Kidney (tissue), 14 donors: Measurements from ENCODE around the gene OSBPL10. TPM values are rescaled to one million over a fixed set of nuclear protein-coding genes. Genes with fewer than 3 reads are reported as not detected.

Experiments
- DNase-seq, 5 donors: peaks; one replicate each; pipeline ENCODE4 v3.0.0-alpha.2; 2013 to 2020
- FAIRE-seq: peaks from 2 replicates; lab custom pipeline; 2012; peaks lifted over from hg19 to GRCh38; lab: Jason Lieb, UNC
- H3K27ac ChIP-seq, 2 donors: one replicate each; pipeline ENCODE4 v1.7.0; 2013; ENCODE audit warnings: low read depth in 2 of 2, low read length in 2 of 2, inconsistent platforms in 1 of 2
- H3K27me3 ChIP-seq: one replicate; pipeline ENCODE4 v1.7.1; 2013; ENCODE audit warnings: low read length, inconsistent platforms; ENCODE audit not compliant: control insufficient read depth, insufficient read depth
- H3K36me3 ChIP-seq, 3 donors: one replicate each; pipeline versions ENCODE4 v1.7.0 to v1.7.1; 2013; ENCODE audit warnings: low read length in 3 of 3, control low read depth in 1 of 3, inconsistent platforms in 1 of 3; ENCODE audit not compliant: insufficient read depth in 3 of 3, control insufficient read depth in 2 of 3
- H3K4me1 ChIP-seq, 3 donors: one replicate each; pipeline versions ENCODE4 v1.7.0 to v1.7.1; 2013; ENCODE audit warnings: low read length in 3 of 3, inconsistent platforms in 1 of 3, low read depth in 1 of 3; ENCODE audit not compliant: control insufficient read depth in 2 of 3, insufficient read depth in 2 of 3
- H3K4me3 ChIP-seq, 3 donors: one replicate each; pipeline versions ENCODE4 v1.7.0 to v1.8.1; 2013; ENCODE audit warnings: low read length in 3 of 3, control low read depth in 1 of 3, inconsistent platforms in 1 of 3
- H3K9ac ChIP-seq, 3 donors: one replicate each; pipeline versions ENCODE4 v1.7.0 to v1.7.1; 2013; ENCODE audit warnings: low read length in 3 of 3, control low read depth in 1 of 3, inconsistent platforms in 1 of 3
- H3K9me3 ChIP-seq, 3 donors: one replicate each; pipeline versions ENCODE4 v1.7.0 to v1.7.1; 2013; ENCODE audit warnings: low read length in 3 of 3, control low read depth in 1 of 3, inconsistent platforms in 1 of 3; ENCODE audit not compliant: control insufficient read depth in 2 of 3, insufficient read depth in 1 of 3
- CTCF ChIP-seq: IDR thresholded peaks from 3 replicates; pipeline ENCODE4 v1.5.1; 2012; ENCODE audit warnings: mild to moderate bottlenecking, moderate library complexity, borderline replicate concordance; ENCODE audit not compliant: insufficient read depth; ENCODE audit errors: extremely low read depth
- intact Hi-C: fragments of 100-400 bp; cut with DNase I; formaldehyde crosslinking; loops from one replicate; pipeline ENCODE4 v1.11.1; 2022
- polyA plus RNA-seq: library from polyadenylated mRNA; stranded (reverse); fragments of 350-450 nt; fragmentation: Illumina TruSeq; extraction: RNeasy Lipid Tissue Mini Kit (QIAGEN cat#74804); gene quantifications from one replicate; pipeline ENCODE4 v1.2.3, GENCODE V29; 2014; ENCODE audit warnings: low read depth, low replicate concordance; ENCODE audit not compliant: insufficient read depth
- total RNA-seq: library from RNA; stranded (reverse); fragmentation: NEBNext Ultra II Directional; extraction: Animal tissue kit (Norgen Biotek cat#: 25700); gene quantifications from one replicate; pipeline ENCODE4 v1.2.1, GENCODE V29; 2021
- donor health status: control.
- donor health status: control.
- donor health status: control.
- donor health status: control.
- donor health status: control.
- donor health status: DM: yes; HTN: yes; CAD: no.
- donor health status: Normal renal cell carcinoma (clear cell type).

Gene OSBPL10
- total and polyA plus RNA-seq, 2 donors from 2014 or later: 11.8 to 89.3 TPM

DNA sequence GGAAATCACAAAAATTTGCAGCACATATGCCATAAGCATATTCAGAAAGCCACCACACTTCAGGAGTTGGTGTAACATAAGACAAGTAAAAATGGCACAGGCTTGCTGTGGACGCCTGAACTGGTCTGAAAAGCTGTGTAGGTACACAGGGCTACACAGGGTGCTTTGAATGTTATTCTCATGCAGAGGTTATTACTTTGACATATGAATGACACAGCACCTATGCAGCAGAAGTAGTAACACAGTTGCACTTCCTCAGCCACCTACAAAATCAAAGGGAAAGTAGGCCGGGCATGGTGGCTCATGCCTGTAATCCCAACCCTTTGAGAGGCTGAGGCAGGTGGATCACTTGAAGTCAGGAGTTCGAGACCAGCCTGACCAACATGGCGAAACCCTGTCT, 54.5 kb downstream of the OSBPL10 start:
- peaks cover 0 to 9% (median 6%) of the 10 kb centered on the region in 3 donors for H3K4me1 ChIP-seq
- no peak overlapping the region for H3K9ac ChIP-seq
- H3K36me3 ChIP-seq: no peaks in the 10 kb centered on the region
- intact Hi-C loops: no loop called here
- TF ChIP-seq CTCF: no peak
- no peaks in the 10 kb centered on the region for H3K9me3 ChIP-seq
- H3K4me3 ChIP-seq: no peak overlapping the region
- no peak for DNase-seq
- no peak overlapping the region for H3K27ac ChIP-seq
- FAIRE-seq: no peak
- H3K27me3 ChIP-seq: no peaks in the 10 kb centered on the region

DNA sequence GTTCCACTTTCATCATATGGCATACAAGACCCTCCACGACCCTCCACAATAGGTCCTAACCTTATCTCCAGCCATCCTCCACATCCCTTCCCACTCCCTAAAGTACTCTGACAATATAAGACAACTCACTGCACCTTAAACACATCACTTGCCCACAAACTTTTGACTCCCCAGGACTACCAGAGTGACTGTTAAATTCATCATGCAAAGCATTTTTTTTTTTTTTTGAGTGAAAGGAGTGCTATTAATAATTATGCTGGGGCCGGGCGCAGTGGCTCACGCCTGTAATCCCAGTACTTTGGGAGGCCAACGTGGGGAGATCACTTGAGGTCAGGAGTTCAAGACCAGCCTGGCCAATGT, 55.8 kb downstream of the OSBPL10 start:
- Histone ChIP-seq H3K4me3 (no peak overlapping the region), H3K9ac (no peak overlapping the region), H3K27ac (no peak overlapping the region), H3K27me3 (no peaks in the 10 kb centered on the region), H3K4me1 (peaks cover 0 to 9% (median 6%) of the 10 kb centered on the region in 3 donors), H3K36me3 (no peaks in the 10 kb centered on the region), H3K9me3 (peaks cover 0 to 2% (median 0%) of the 10 kb centered on the region in 3 donors)
- intact Hi-C loops: no loop called here
- DNase-seq: no peak
- FAIRE-seq: no peak
- no peak for TF ChIP-seq CTCF

DNA sequence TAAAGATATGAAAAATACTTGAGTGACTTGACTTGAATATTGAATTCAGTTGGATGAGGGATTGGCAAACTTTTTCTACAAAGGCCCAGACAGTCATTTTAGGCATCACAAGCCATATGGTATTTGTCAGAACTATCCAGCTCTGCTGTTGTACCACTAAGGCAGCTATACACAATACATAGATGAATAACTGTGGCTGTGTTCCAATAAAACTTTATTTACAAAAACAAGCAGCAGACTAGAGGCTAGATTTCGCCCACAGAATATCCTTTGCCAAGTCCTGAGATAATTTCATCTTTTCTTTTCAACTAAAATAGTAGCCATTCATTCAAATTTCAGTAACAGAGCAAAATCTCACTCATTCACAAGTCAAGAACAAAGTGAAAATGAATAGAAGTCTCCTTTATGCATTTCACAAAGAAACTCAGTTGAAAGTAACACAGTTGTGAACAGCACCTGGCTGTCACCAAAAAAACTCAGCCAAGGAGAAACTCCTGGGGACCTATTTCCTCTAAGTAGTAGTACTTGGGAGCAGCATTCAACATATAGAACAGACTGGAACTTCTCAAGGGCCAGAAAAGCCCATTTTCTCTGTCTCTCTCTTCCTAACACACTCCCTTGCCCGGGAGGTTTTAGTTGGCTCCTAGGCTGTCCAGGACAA, 56.3 kb downstream of the OSBPL10 start:
- no peak overlapping the region for H3K27ac ChIP-seq
- DNase-seq: no peak
- no peak for FAIRE-seq
- H3K4me1 ChIP-seq: peaks cover 0 to 9% (median 6%) of the 10 kb centered on the region in 3 donors
- peaks cover 0 to 5% (median 0%) of the 10 kb centered on the region in 3 donors for H3K9me3 ChIP-seq
- H3K4me3 ChIP-seq: no peak overlapping the region
- intact Hi-C loops: no loop called here
- no peaks in the 10 kb centered on the region for H3K27me3 ChIP-seq
- H3K9ac ChIP-seq: no peak overlapping the region
- no peaks in the 10 kb centered on the region for H3K36me3 ChIP-seq
- no peak for TF ChIP-seq CTCF
